Measurements from ENCODE around the gene NRG3.

DNA sequence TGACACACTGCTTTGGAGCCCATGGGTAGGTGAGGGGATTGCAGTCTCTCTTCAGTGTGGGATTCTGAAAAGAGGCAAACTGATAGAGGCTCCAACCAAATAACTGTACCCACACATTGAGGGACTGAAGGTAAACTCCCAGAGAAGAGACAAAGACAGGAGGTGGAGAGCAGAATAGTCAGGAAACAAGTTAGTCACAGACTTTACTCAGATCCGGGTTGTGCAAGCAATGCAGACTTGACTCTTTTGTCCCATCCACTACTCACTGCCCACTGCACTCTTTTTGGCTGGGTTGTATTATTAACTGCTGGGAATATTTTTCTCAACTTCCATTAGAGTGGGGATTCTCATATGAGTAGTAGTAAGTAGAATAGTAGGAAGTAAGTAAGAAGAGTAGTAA lies 152.7 kb downstream of the NRG3 start:
- TF ChIP-seq CTCF (IDR thresholded peaks at IDR 0.05) (no peak), POLR2AphosphoS5 (IDR thresholded peaks at IDR 0.05) (no peak), POLR2A (IDR thresholded peaks at IDR 0.05) (no peak)

Data from transverse colon (tissue), 4 donors.